GM12878 (cell line): ENCODE data around the gene DUSP18. TPM values are rescaled to one million over a fixed set of nuclear protein-coding genes. Genes with fewer than 3 reads are reported as not detected.

Experiments
- ATF3 ChIP-seq: IDR thresholded peaks from 2 replicates; pipeline ENCODE4 v1.6.1; 2011; ENCODE audit warnings: low read depth, mild to moderate bottlenecking, low read length, moderate library complexity, borderline replicate concordance; ENCODE audit errors: extremely low read depth
- CBX3 ChIP-seq: fragments of 200-600 bp; sonication (generic); IDR thresholded peaks from 2 replicates; pipeline ENCODE4 v1.6.1; 2016; ENCODE audit warnings: low read depth, borderline replicate concordance
- CHD1 ChIP-seq: IDR thresholded peaks from 2 replicates; pipeline ENCODE4 v1.6.1; 2012; ENCODE audit warnings: low read depth, low read length, improper control_type of control experiment
- CHD4 ChIP-seq: fragments of 200-600 bp; sonication (generic); IDR thresholded peaks from 2 replicates; pipeline ENCODE4 v1.6.1; 2016; ENCODE audit warnings: mild to moderate bottlenecking
- EED ChIP-seq: sonication (generic); IDR thresholded peaks from 2 replicates; pipeline ENCODE4 v1.6.1; 2016; ENCODE audit warnings: antibody characterized with exemption, low read depth
- EZH2 ChIP-seq: IDR thresholded peaks from 2 replicates; pipeline ENCODE4 v1.6.1; 2012; ENCODE audit warnings: low read depth, mild to moderate bottlenecking, control low read depth, inconsistent platforms, low read length, borderline replicate concordance; ENCODE audit not compliant: control insufficient read depth
- IRF3 ChIP-seq: fragments of 450-650 bp; IDR thresholded peaks from 2 replicates; pipeline ENCODE4 v1.6.1; 2014; ENCODE audit warnings: mild to moderate bottlenecking
- MEF2B ChIP-seq: fragments of 450-650 bp; IDR thresholded peaks from 2 replicates; pipeline ENCODE4 v1.6.1; 2018; ENCODE audit warnings: mild to moderate bottlenecking, moderate library complexity; ENCODE audit not compliant: partially characterized antibody, poor library complexity, severe bottlenecking
- PBX3 ChIP-seq: IDR thresholded peaks from 2 replicates; pipeline ENCODE4 v1.6.1; 2011; ENCODE audit warnings: mild to moderate bottlenecking, low read depth, low read length, moderate library complexity; ENCODE audit not compliant: insufficient replicate concordance
- PKNOX1 ChIP-seq: fragments of 450-650 bp; IDR thresholded peaks from 2 replicates; pipeline ENCODE4 v1.6.1; 2016; ENCODE audit warnings: mild to moderate bottlenecking
- POLR2AphosphoS5 ChIP-seq: IDR thresholded peaks from 2 replicates; pipeline ENCODE4 v1.6.1; 2011; ENCODE audit warnings: mild to moderate bottlenecking, low read length, inconsistent platforms
- REST ChIP-seq: IDR thresholded peaks from 2 replicates; pipeline ENCODE4 v1.6.1; 2012; ENCODE audit warnings: mild to moderate bottlenecking, low read depth, low read length
- SKIL ChIP-seq: fragments of 450-650 bp; IDR thresholded peaks from 2 replicates; pipeline ENCODE4 v1.6.1; 2017; ENCODE audit warnings: mild to moderate bottlenecking, low read depth, inconsistent platforms; ENCODE audit not compliant: poor library complexity, severe bottlenecking
- TBL1XR1 ChIP-seq: IDR thresholded peaks from 2 replicates; pipeline ENCODE4 v1.6.1; 2012; ENCODE audit warnings: low read depth, low read length, improper control_type of control experiment
- ZSCAN29 ChIP-seq: fragments of 450-650 bp; IDR thresholded peaks from 2 replicates; pipeline ENCODE4 v1.6.1; 2017; ENCODE audit warnings: mild to moderate bottlenecking, moderate library complexity
- polyA plus RNA-seq, 11 experiments: library from polyadenylated mRNA; depleted of rRNA in 4 of 11; unstranded in 6 of 11; stranded (reverse) in 5 of 11; fragments of >200 nt; fragmentation: Nextera tagmentation in 4 of 11; fragmentation: Illumina TruSeq in 1 of 11; extraction: Ambion mirVana in 4 of 11; extraction: Trizol in 1 of 11; gene quantifications; 1 replicate in 1 of 11; 2 replicates in 10 of 11; pipeline versions ENCODE4 v1.2.1 to v1.2.3, GENCODE V29; 2011 to 2016; ENCODE audit warnings: inconsistent platforms in 2 of 11, missing spikeins in 2 of 11, low read depth in 1 of 11
- total RNA-seq, 4 experiments: library from RNA; depleted of rRNA in 3 of 4; stranded (reverse); fragments of >200 nt in 3 of 4; fragmentation: Illumina TruSeq in 1 of 4; extraction: Trizol in 1 of 4; gene quantifications; 2 replicates each; pipeline versions ENCODE4 v1.2.1 to v1.2.3, GENCODE V29; 2013 to 2021

Gene DUSP18
- total and polyA plus RNA-seq, 10 of the 15 experiments (the other 5 are each of a cell fraction or from before 2014, with no cell fraction given), result 1.9 to 11.9 (median 7.7) TPM

- TF ChIP-seq MEF2B (peak; percentile 36), CHD1 (no peak), CBX3 (no peak), CHD4 (no peak), EED (peak; percentile 91), REST (no peak), IRF3 (no peak), PKNOX1 (peak; percentile 93), ATF3 (no peak), EZH2 (no peak), POLR2AphosphoS5 (no peak), TBL1XR1 (0 out of 2 replicates have a peak, but pooled peaks have one; percentile 36), PBX3 (peak; percentile 81), SKIL (peak; percentile 29), ZSCAN29 (no peak)
Observed at GRCh38 chr22:30705710-30706651, 38.3 kb upstream of the DUSP18 start (continued).
